ENCODE results near the gene XRCC2. TPM values are rescaled to one million over a fixed set of nuclear protein-coding genes. Genes with fewer than 3 reads are reported as not detected.
"Not testable (repeated sequence)": the region's sequence is repeated elsewhere in the genome, so short reads cannot be mapped to it uniquely, and the experiment has no call there.

The XRCC2 gene
- 1 to 10 TPM in 5 of 7 donors, under 1 TPM in 2; 0.70 to 5.0 (median 1.6) TPM for total RNA-seq
- under 1 TPM; 0.22 to 0.64 (median 0.56) TPM for polyA plus RNA-seq
- long read RNA-seq, donor 1, partial matches to known transcripts = 0 of 2 reads
- long read RNA-seq, donor 1, other reads (novel, unspliced or antisense) = 0 of 2 reads
- long read RNA-seq, donor 2 = 0 reads

DNA sequence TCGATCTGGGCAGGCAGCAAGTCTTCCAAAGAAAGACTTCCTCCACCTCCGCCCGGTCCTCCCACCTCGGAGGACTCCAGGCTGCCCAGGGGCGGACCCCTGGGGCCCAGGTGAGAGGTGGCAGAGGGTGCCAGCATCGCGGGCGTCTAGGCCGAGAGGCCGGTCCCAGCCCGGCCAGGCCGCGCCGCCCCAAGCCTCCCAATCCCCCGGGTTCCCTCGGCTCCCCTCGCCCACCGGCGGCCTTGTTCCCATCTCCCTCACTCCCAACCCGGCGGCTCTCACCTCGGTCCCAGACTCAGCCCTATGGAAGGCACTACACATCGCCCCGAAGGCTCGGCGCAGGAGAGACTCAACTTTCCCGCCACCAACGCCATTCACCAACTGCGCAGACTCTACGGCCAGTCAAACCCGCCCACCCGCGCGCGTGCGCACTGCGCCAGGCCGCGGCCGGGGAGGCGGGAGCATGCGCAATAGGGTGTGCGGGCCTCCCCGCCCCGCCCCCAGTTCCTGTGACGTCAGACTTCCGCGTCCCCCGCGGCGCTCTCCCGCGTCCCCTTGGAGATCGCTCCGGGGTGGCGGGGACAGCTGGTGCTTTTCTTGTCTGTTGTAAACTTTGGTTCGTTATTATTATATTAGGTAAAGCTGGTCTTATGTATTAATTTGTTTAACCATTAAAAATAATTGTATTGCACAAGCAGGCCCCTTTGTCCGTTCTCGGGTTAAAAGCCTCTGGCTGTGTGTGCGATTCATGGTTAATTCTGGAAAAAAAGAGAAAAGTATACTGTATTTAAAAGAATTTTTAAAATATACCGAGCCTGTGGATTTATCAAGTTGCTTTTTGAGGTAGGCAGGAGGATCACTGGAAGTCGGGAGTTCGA is at the start of gene XRCC2:
Gene XRCC2 (minus strand): TSS at position 383 of the 878 bp plus-strand sequence. CDS start 62 bp downstream, at position 321.
- Histone ChIP-seq H3K4me3 (peak within 1 kb of the TSS; percentile 74 to 98 (median 82)), H3K27me3 (replicated peaks in 1 of 7) (no peaks in the 10 kb centered on the region), H3K36me3 (no peaks in the 10 kb centered on the region), H3K27ac (peak within 1 kb of the TSS; percentile 84 to 93 (median 90)), H3K9me3 (peaks cover 0 to 8% (median 0%) of the 10 kb centered on the region in 8 donors), H3K4me1 (peaks cover 6 to 19% (median 11%) of the 10 kb centered on the region in 6 donors)
- TF ChIP-seq POLR2AphosphoS5 (IDR thresholded peaks at IDR 0.05) (peak; percentile 98 to 99 (median 99)), POLR2A (IDR thresholded peaks at IDR 0.05) (peak in 2 of 3 donors; percentile 32 to 86)
- TF ChIP-seq, protein P1, sequence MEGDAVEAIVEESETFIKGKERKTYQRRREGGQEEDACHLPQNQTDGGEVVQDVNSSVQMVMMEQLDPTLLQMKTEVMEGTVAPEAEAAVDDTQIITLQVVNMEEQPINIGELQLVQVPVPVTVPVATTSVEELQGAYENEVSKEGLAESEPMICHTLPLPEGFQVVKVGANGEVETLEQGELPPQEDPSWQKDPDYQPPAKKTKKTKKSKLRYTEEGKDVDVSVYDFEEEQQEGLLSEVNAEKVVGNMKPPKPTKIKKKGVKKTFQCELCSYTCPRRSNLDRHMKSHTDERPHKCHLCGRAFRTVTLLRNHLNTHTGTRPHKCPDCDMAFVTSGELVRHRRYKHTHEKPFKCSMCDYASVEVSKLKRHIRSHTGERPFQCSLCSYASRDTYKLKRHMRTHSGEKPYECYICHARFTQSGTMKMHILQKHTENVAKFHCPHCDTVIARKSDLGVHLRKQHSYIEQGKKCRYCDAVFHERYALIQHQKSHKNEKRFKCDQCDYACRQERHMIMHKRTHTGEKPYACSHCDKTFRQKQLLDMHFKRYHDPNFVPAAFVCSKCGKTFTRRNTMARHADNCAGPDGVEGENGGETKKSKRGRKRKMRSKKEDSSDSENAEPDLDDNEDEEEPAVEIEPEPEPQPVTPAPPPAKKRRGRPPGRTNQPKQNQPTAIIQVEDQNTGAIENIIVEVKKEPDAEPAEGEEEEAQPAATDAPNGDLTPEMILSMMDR (IDR thresholded peaks at IDR 0.05 in 8 of 11, conservative IDR thresholded peaks at IDR 0.05 in 3 of 11) = peak in 2 of 11 experiments; percentile 28 to 30
- DNase-seq = peak; percentile 97
- intact Hi-C loops (cut with DNase I; ENCODE audit: low total_unique reads) = loop anchor here (10.0 kb wide), 1 partner anchor 211 kb away; no protein-coding TSS in a partner anchor
- 2 to 3% (median 3%) methylated on average over 34 to 63 of the region's 63 CpGs for WGBS, 5 donors

DNA sequence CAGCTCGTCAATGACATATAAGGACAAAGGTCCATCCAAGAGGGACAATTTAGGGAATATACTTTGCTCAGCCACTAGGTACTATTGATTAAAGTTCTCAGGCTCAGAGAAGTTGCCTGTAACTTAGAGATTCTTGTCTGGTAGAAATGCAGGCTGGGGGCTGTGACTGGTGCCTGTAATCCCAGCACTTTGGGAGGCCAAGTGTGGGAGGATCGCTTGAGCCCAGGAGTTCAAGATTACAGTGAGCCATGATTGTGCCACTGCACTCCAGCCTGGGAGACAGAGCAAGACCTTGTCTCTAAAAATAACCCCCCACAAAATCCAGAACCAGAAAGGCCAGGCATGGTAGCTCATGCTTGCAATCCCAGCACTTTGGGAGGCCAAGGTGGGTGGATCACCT is 47.4 kb upstream of the XRCC2 start:
- Histone ChIP-seq H3K27me3 (replicated peaks in 1 of 7) (peaks cover 0 to 6% (median 0%) of the 10 kb centered on the region in 7 donors), H3K36me3 (no peaks in the 10 kb centered on the region), H3K9me3 (no peaks in the 10 kb centered on the region), H3K27ac (no peak overlapping the region), H3K4me1 (no peaks in the 10 kb centered on the region), H3K4me3 (no peak overlapping the region)
- WGBS, 5 donors = 86 to 94% (median 90%) methylated on average over 2 of the region's 2 CpGs
- DNase-seq = peak; percentile 6
- TF ChIP-seq POLR2A (IDR thresholded peaks at IDR 0.05) (no peak), POLR2AphosphoS5 (IDR thresholded peaks at IDR 0.05) (no peak)
- TF ChIP-seq, protein P1 (IDR thresholded peaks at IDR 0.05 in 8 of 11, conservative IDR thresholded peaks at IDR 0.05 in 3 of 11) = no peak
- intact Hi-C loops (cut with DNase I; ENCODE audit: low total_unique reads) = no loop called here

DNA sequence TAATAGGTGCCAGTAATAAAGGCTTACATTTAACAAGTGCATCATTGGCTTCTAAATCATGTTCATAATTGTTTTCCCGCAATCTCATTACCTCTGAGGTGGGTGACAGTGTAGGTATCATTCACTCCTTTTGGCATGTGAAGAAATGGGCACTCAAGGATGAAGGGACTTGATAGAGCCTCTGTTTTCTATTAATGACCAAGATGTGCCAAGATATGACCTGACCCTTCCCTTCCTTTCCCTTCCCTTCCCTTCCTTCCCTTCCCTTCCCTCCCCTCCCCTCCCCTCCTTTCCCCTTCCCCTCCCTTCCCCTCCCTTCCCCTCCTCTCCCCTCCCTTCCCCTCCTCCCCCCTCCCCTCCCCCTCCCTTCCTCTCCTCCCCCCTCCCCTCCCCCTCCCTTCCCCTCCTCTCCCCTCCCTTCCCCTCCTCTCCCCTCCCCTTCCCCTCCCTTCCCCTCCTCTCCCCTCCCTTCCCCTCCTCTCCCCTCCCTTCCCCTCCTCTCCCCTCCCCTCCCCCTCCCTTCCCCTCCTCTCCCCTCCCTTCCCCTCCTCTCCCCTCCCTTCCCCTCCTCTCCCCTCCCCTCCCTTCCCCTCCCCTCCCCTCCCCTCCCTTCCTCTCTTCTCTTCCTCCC is 36.6 kb upstream of the XRCC2 start:
- DNase-seq; H3K9me3 ChIP-seq; H3K36me3 ChIP-seq; H3K4me3 ChIP-seq; intact Hi-C loops (cut with DNase I; ENCODE audit: low total_unique reads); H3K27me3 ChIP-seq (replicated peaks in 1 of 7); H3K4me1 ChIP-seq; H3K27ac ChIP-seq: not testable (repeated sequence)
- WGBS, 5 donors = 86 to 100% (median 94%) methylated on average over 1 of the region's 1 CpG

DNA sequence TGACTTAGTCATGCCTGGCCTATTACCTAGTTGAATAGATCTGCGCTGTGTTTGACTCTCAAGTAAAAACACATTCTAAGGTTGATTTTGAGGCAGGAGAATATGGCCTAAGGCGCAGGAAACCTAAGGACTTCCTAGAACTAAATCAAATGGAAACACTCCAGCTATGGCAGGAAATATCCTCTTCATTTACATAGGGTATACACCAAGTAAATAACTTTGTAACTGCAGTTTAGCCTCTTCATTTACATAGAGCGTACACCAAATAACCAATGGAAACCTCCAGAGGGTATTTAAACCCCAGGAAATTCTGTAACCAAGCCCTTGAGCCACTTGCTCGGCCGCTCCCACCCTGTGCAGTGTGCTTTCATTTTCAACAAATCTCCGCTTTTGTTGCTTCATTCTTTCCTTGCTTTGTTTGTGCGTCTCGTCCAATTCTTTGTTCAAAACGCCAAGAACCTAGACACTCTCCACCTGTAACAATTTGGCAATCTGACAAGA is 35.6 kb upstream of the XRCC2 start:
- intact Hi-C loops (cut with DNase I; ENCODE audit: low total_unique reads) = no loop called here
- Histone ChIP-seq H3K4me3 (peak overlapping the region in 1 of 8 donors; percentile 19), H3K36me3 (no peaks in the 10 kb centered on the region), H3K27me3 (replicated peaks in 1 of 7) (no peaks in the 10 kb centered on the region), H3K27ac (peak overlapping the region in 1 of 8 donors; percentile 10), H3K9me3 (no peaks in the 10 kb centered on the region), H3K4me1 (peaks cover 0 to 6% (median 0%) of the 10 kb centered on the region in 6 donors)
- DNase-seq = no peak
- TF ChIP-seq POLR2AphosphoS5 (IDR thresholded peaks at IDR 0.05) (no peak), POLR2A (IDR thresholded peaks at IDR 0.05) (no peak)
- TF ChIP-seq, protein P1 (IDR thresholded peaks at IDR 0.05 in 8 of 11, conservative IDR thresholded peaks at IDR 0.05 in 3 of 11) = no peak
- 71 to 84% (median 81%) methylated on average over 9 of the region's 9 CpGs for WGBS, 5 donors
